ENCODE measurements around the gene STAG1.

STAG1 gene

GRCh38 chr3:136305879-136306278 lies 446.3 kb downstream of the STAG1 start:
- H3K27me3 Mint-ChIP-seq (ENCODE audit: low read depth), result no peaks in the 10 kb centered on the region
- H3K36me3 Mint-ChIP-seq (ENCODE audit: low read depth), result peaks cover 7% of the 10 kb centered on the region
- H3K9me3 Mint-ChIP-seq, result peaks cover 4% of the 10 kb centered on the region
- H3K27ac Mint-ChIP-seq, result peak overlapping the region; percentile 34
- H3K4me3 Mint-ChIP-seq, result no peak overlapping the region
- peaks cover 3% of the 10 kb centered on the region for H3K4me1 Mint-ChIP-seq (ENCODE audit: low read depth)

- H3K36me3 Mint-ChIP-seq (ENCODE audit: low read depth), result peaks cover 4% of the 10 kb centered on the region
- no peaks in the 10 kb centered on the region for H3K27me3 Mint-ChIP-seq (ENCODE audit: low read depth)
Measured at GRCh38 chr3:136300444-136300843, 451.7 kb downstream of the STAG1 start.

GRCh38 chr3:136297826-136298225 lies 454.4 kb downstream of the STAG1 start:
- no peaks in the 10 kb centered on the region for H3K27me3 Mint-ChIP-seq (ENCODE audit: low read depth)
- H3K4me1 Mint-ChIP-seq (ENCODE audit: low read depth), result no peaks in the 10 kb centered on the region
- no peaks in the 10 kb centered on the region for H3K9me3 Mint-ChIP-seq
- no peak overlapping the region for H3K4me3 Mint-ChIP-seq
- no peak overlapping the region for H3K27ac Mint-ChIP-seq
- peaks cover 10% of the 10 kb centered on the region for H3K36me3 Mint-ChIP-seq (ENCODE audit: low read depth)

More at GRCh38 chr3:136300444-136300843, 451.7 kb downstream of the STAG1 start:
- no peak overlapping the region for H3K4me3 Mint-ChIP-seq
- no peaks in the 10 kb centered on the region for H3K9me3 Mint-ChIP-seq
- H3K27ac Mint-ChIP-seq, result no peak overlapping the region
- no peaks in the 10 kb centered on the region for H3K4me1 Mint-ChIP-seq (ENCODE audit: low read depth)

GRCh38 chr3:136296960-136297359 lies 455.2 kb downstream of the STAG1 start:
- Mint-ChIP-seq H3K27me3 (ENCODE audit: low read depth) (no peaks in the 10 kb centered on the region), H3K36me3 (ENCODE audit: low read depth) (peaks cover 10% of the 10 kb centered on the region), H3K4me3 (no peak overlapping the region)

GRCh38 chr3:136294176-136294575 lies 458.0 kb downstream of the STAG1 start:
- Mint-ChIP-seq H3K4me3 (no peak overlapping the region), H3K27me3 (ENCODE audit: low read depth) (no peaks in the 10 kb centered on the region), H3K4me1 (ENCODE audit: low read depth) (peaks cover 1% of the 10 kb centered on the region), H3K9me3 (no peaks in the 10 kb centered on the region), H3K27ac (no peak overlapping the region), H3K36me3 (ENCODE audit: low read depth) (peaks cover 14% of the 10 kb centered on the region)

More at GRCh38 chr3:136296960-136297359, 455.2 kb downstream of the STAG1 start:
- Mint-ChIP-seq H3K4me1 (ENCODE audit: low read depth) (no peaks in the 10 kb centered on the region), H3K9me3 (no peaks in the 10 kb centered on the region), H3K27ac (no peak overlapping the region)

- H3K27ac Mint-ChIP-seq, result no peak overlapping the region
- H3K4me3 Mint-ChIP-seq, result no peak overlapping the region
- no peaks in the 10 kb centered on the region for H3K27me3 Mint-ChIP-seq (ENCODE audit: low read depth)
- H3K4me1 Mint-ChIP-seq (ENCODE audit: low read depth), result peaks cover 1% of the 10 kb centered on the region
- H3K36me3 Mint-ChIP-seq (ENCODE audit: low read depth), result peaks cover 14% of the 10 kb centered on the region
- no peaks in the 10 kb centered on the region for H3K9me3 Mint-ChIP-seq
Measured at GRCh38 chr3:136293279-136293678, 458.9 kb downstream of the STAG1 start.

GRCh38 chr3:136292500-136292899 lies 459.7 kb downstream of the STAG1 start:
- no peak overlapping the region for H3K27ac Mint-ChIP-seq
- no peak overlapping the region for H3K4me3 Mint-ChIP-seq
- H3K4me1 Mint-ChIP-seq (ENCODE audit: low read depth), result peaks cover 1% of the 10 kb centered on the region
- peaks cover 14% of the 10 kb centered on the region for H3K36me3 Mint-ChIP-seq (ENCODE audit: low read depth)
- H3K27me3 Mint-ChIP-seq (ENCODE audit: low read depth), result no peaks in the 10 kb centered on the region
- H3K9me3 Mint-ChIP-seq, result no peaks in the 10 kb centered on the region

GRCh38 chr3:136291302-136291701 lies 460.9 kb downstream of the STAG1 start:
- H3K36me3 Mint-ChIP-seq (ENCODE audit: low read depth), result peaks cover 17% of the 10 kb centered on the region
- no peak overlapping the region for H3K27ac Mint-ChIP-seq
- no peaks in the 10 kb centered on the region for H3K27me3 Mint-ChIP-seq (ENCODE audit: low read depth)
- H3K4me1 Mint-ChIP-seq (ENCODE audit: low read depth), result peaks cover 1% of the 10 kb centered on the region
- no peaks in the 10 kb centered on the region for H3K9me3 Mint-ChIP-seq
- no peak overlapping the region for H3K4me3 Mint-ChIP-seq
